HG03159 (cell line): ENCODE measurements around the gene PKN1.
"Not testable (repeated sequence)": the region's sequence is repeated elsewhere in the genome, so short reads cannot be mapped to it uniquely, and the experiment has no call there.

ENCODE experiments used
- ATAC-seq: cut with Tn5 transposase; IDR thresholded peaks from one replicate; pipeline ENCODE4 v1.9.1; 2021; ENCODE audit warnings: mild to moderate bottlenecking, moderate library complexity; ENCODE audit not compliant: unreplicated experiment

Gene PKN1

GRCh38 chr19:14432791-14433553 lies at the start of gene PKN1:
Gene PKN1 (plus strand): TSS chr19:14433306. CDS start chr19:14433522, 216 bp downstream.
- no peak for ATAC-seq

DNA sequence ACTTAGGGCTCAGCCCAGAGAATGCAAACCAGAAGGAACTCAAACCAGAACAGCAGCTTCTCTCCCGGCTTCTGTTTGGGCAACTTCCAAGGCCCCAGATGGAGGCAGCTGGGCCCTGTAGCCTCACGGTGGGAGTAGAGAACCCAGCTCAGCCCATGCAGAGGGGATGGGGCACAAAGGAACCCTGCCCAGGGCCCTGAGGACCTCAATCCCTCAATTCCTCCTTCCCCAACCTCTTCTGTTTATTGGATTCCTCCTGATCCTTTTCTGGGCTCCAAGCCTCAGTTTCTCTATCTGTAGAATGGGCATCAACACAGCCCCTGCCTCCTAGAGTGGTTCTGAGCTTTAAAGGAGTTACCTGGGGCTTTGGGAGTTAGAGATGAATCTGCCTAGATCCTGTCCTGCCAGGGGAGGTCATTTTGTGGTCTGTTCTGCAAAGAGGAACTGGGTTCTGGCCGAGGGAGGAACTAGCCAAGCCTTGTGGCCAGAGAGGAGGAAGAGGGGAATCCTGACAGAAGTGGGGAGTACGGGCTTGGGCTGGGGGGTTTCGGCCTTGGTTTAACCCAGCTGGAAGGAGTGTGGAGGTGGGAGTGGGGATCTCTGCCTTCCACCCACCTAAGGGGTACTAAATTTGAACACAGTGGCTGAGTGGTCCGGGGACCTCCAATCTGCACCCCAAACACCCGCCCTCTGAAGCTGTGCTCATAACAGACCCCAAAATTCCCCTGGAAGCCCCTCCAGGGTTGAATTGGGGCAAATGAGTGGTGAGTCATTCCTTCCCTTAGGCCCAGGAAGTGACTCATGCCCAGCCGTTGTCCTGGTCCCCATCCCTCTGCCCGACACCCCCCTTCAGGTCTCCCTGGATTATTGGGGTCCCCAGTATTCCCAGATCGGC lies 49.2 kb upstream of the PKN1 start:
- no peak for ATAC-seq

GRCh38 chr19:14385492-14385891 lies 47.6 kb upstream of the PKN1 start:
- ATAC-seq = no peak

DNA sequence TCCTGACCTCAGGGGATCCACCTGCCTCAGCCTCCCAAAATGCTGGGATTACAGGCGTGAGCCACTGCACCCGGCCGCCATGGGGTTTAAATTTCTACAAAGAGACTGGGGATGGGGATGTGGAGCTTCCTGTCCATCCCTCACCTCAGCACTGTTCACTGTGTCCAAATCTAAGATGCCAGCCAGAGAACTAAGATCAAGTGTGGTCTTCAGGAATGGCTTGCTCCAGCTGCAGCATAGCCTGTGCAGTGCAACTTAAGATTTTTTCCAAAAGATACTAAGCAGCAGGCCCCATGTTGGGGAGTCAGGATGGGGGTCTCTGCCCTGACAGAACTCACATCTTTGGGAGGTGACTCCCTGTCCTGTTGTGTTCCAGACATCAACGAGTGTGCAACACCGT lies 42.6 kb upstream of the PKN1 start:
- ATAC-seq = no peak

DNA sequence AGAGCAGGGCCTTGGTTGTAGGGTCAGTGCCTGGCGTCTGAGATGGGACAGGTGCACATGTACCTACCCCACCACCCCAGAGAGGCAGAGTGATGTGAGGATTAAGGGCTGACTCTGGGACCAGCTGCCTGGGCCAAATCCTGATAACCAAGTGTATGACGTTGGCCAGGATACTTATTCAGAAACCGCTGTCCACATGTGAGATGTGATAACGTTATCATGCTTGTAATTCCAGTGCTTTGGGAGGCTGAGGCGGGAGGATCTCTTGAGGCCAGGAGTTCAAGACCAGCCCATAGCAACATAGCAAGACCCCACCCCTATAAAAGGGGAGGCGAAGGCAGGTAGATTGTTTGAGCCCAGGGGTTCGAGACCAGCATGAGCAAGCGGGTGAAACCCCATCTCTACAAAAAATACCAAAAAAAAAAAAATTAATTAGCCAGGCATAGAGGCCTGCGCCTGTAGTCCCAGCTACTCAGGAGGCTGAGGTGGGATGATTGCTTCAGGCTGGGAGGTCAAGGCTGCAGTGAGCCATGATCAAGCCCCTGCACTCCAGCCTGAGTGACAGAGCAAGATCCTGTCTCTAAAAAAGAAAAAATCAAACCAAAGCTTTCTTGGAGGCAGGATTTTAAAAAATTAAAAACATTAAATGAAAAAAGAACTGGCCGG lies 41.8 kb upstream of the PKN1 start:
- ATAC-seq = no peak

- no peak for ATAC-seq
These were observed 39.8 kb upstream of the PKN1 start for GRCh38 chr19:14393329-14393728.

- ATAC-seq = no peak
These were observed 38.9 kb upstream of the PKN1 start for GRCh38 chr19:14394167-14394566.

- no peak for ATAC-seq
These were observed 37.8 kb upstream of the PKN1 start for GRCh38 chr19:14395262-14395661.

GRCh38 chr19:14395710-14396336 lies 37.3 kb upstream of the PKN1 start:
- no peak for ATAC-seq

DNA sequence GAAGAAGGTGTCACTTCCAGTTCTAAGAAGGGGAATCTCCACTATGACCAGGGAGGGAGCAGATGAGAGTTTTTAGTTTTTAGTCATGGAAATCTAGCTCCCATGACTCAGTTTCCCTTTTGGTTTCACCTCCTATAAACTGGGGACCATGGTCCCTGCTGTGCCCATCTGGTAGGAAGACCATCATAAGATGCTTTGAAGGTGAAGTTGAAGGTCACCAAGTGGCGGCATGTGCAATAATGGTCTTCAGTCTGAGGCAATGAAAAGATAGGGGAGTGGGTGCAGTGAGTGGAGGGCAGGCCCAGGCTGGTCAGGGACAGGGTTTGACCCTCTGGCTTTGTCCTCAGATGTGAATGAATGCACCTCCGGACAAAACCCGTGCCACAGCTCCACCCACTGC lies 36.4 kb upstream of the PKN1 start:
- ATAC-seq = not testable (repeated sequence)

- ATAC-seq = not testable (repeated sequence)
These were observed 35.9 kb upstream of the PKN1 start for GRCh38 chr19:14397168-14397567.

GRCh38 chr19:14400951-14401431 lies 32.1 kb upstream of the PKN1 start:
- ATAC-seq = no peak

GRCh38 chr19:14401468-14402195 lies 31.5 kb upstream of the PKN1 start:
- ATAC-seq = no peak

DNA sequence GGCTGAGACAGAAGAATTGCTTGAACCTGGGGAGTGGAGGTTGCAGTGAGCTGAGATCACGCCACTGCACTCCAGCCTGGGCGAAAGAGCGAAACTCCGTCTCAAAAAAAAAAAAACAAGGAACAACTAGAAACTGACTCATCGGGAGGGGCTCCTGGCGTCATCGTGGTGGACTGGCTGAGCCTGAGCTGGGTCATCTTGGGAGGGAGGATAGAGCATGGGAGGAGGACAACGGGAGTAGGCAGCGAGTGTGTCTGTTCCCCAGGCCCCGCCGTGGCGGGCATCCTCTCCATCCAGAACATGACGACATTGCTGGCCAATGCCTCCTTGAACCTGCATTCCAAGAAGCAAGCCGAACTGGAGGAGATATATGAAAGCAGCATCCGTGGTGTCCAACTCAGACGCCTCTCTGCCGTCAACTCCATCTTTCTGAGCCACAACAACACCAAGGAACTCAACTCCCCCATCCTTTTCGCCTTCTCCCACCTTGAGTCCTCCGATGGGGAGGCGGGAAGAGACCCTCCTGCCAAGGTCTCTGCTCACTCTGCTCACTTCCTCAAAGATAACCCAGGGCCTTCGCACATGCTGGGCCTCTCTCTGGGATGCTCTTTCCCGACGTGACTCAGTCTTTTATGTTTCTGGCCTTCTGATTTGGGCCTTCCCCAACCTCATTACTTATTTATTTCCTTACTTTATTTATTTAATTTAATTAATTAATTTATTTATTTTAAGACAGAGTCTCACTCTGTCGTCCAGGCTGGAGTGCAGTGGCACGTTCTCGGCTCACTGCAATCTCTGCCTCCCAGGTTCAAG lies 30.6 kb upstream of the PKN1 start:
- no peak for ATAC-seq

GRCh38 chr19:14403145-14403930 lies 29.8 kb upstream of the PKN1 start:
- not testable (repeated sequence) for ATAC-seq

- ATAC-seq = no peak
These were observed 28.8 kb upstream of the PKN1 start for GRCh38 chr19:14404312-14404711.

- ATAC-seq = no peak
These were observed 27.7 kb upstream of the PKN1 start for GRCh38 chr19:14405380-14405757.

DNA sequence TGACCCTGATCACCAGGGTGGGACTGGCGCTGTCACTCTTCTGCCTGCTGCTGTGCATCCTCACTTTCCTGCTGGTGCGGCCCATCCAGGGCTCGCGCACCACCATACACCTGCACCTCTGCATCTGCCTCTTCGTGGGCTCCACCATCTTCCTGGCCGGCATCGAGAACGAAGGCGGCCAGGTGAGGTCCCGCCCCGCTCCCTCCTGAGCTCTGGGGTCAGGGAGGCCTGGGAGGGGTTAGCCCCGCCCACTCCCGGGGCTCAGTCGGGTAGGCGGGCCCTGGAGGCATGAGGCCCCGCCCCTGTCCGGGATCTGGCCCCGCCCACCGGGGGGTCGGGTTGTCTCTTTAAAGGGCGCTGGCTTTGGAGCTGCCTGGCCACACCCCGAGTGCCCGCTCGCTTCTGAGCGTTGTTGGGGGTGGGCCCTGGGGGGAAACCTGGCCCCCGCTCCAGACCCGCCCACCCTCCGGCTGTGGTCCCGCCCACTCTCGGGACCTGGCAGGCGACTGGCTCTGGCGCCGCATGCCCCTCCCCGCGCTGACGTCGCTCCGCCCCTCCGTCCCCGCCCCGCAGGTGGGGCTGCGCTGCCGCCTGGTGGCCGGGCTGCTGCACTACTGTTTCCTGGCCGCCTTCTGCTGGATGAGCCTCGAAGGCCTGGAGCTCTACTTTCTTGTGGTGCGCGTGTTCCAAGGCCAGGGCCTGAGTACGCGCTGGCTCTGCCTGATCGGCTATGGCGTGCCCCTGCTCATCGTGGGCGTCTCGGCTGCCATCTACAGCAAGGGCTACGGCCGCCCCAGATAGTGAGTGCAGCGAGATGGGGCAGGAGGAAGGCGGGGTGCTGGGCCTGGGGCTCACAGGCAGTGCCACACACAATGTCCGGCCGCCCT lies 27.1 kb upstream of the PKN1 start:
- peak; percentile 57 for ATAC-seq
